Activated CD4-positive, alpha-beta T cell treated with anti-CD3 and anti-CD28 coated beads, Interleukin-2, amount 10 ng/mL, durations not matched to agents 24 days and 14 days (primary cell): ENCODE data around the gene LBHD2. TPM values are rescaled to one million over a fixed set of nuclear protein-coding genes. Genes with fewer than 3 reads are reported as not detected.

Experiments used
- DNase-seq: peaks from one replicate; pipeline ENCODE4 v3.0.0; 2022
- H3K27ac Mint-ChIP-seq: one replicate; pipeline ENCODE4 v1.8.0; 2022; ENCODE audit warnings: mild to moderate bottlenecking, mixed read lengths
- H3K27me3 Mint-ChIP-seq: one replicate; pipeline ENCODE4 v1.8.0; 2022; ENCODE audit warnings: mixed read lengths
- H3K36me3 Mint-ChIP-seq: one replicate; pipeline ENCODE4 v1.8.0; 2022; ENCODE audit warnings: low read depth, mild to moderate bottlenecking, mixed read lengths
- H3K4me1 Mint-ChIP-seq: one replicate; pipeline ENCODE4 v1.8.0; 2021; ENCODE audit warnings: mixed read lengths
- H3K4me3 Mint-ChIP-seq: one replicate; pipeline ENCODE4 v1.8.0; 2022; ENCODE audit warnings: mild to moderate bottlenecking, moderate library complexity, mixed read lengths
- H3K9me3 Mint-ChIP-seq: one replicate; pipeline ENCODE4 v1.8.0; 2021; ENCODE audit warnings: mixed read lengths
- intact Hi-C: fragments of 100-400 bp; cut with micrococcal nuclease; formaldehyde crosslinking; loops from one replicate; pipeline ENCODE4 v1.15.1; 2023
- total RNA-seq: library from RNA; stranded (reverse); gene quantifications from 2 replicates; pipeline ENCODE4 v1.2.3, GENCODE V29; 2022

LBHD2 gene
- total RNA-seq, 1 donor from 2014 or later, result not detected

DNA sequence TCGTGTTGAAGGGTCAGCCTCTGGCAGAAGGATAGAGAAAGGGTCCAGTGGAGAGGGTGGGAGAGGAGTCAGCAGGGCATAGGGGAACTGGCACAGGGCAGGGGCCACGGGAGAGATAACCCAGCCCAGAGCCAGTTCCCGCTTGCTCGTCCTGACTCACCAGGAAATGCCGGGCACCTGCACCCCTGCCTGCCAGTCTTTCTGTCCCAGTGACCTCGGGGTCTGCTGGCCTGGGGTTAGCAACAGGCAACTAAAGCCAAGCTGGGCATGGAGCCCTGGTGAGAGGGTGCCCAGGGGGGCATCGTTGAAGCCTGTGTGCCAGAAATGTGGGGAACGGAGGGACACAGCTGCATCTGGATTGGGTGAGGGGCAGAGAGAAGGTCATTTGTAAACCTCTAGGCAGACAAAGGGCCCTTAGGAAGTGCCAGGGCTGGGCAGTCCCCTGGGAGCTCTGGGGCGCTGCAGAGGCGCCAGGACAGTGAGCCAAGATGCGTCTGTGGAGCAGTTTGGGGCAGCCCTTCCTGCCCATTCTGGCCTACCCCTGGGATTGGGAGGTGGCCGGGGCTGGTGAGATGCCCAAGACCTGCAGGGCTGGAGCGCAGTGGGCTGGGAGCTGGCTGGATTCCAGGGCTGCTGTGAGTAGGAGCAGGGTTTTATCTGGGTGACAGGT, 44.8 kb downstream of the LBHD2 start:
- intact Hi-C loops, result no loop called here
- H3K9me3 Mint-ChIP-seq, result no peaks in the 10 kb centered on the region
- no peak overlapping the region for H3K27ac Mint-ChIP-seq
- H3K27me3 Mint-ChIP-seq, result peaks cover 5% of the 10 kb centered on the region
- no peak overlapping the region for H3K4me3 Mint-ChIP-seq
- no peaks in the 10 kb centered on the region for H3K36me3 Mint-ChIP-seq
- H3K4me1 Mint-ChIP-seq, result no peaks in the 10 kb centered on the region
- DNase-seq, result no peak

- no peak for DNase-seq
- H3K27ac Mint-ChIP-seq, result no peak overlapping the region
- H3K4me3 Mint-ChIP-seq, result no peak overlapping the region
- intact Hi-C loops, result no loop called here
- H3K9me3 Mint-ChIP-seq, result no peaks in the 10 kb centered on the region
- H3K4me1 Mint-ChIP-seq, result no peaks in the 10 kb centered on the region
- no peaks in the 10 kb centered on the region for H3K27me3 Mint-ChIP-seq
- no peaks in the 10 kb centered on the region for H3K36me3 Mint-ChIP-seq
These were observed 45.4 kb downstream of the LBHD2 start for GRCh38 chr14:103129301-103130016.

DNA sequence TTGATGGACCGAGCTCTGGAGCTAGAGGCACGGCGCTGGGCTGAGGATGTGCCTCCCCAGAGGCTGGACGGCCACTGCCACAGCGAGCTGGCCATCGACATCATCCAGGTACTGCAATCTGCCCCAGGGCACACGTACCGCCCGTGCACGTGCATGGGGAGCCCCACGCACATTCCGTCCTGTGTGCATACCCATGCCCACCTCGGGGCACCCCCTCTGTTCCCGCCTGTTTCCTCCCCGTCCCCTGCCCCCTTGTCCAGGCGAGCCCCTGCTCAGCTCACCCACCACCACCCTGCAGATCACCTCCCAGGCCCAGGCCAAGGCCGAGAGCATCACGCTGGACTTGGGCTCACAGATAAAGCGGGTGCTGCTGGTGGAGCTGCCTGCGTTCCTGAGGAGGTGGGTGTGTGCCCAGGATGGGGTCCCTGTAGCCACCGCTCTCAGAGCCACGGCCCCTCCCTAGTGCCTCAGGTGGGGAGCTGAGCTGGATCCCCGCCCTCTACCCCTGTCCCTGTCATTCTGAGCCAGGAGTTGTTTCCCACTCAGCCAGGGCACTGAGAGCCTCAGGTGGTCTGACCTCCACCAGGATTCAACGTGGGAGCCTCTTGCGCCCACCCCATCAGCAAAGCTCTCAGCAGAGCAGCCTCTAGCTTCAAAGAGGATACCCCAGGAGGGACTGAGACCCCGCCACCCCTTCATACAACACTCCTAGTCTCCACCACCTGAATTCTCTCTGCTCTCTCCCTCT, 46.2 kb downstream of the LBHD2 start:
- no peaks in the 10 kb centered on the region for H3K4me1 Mint-ChIP-seq
- H3K27ac Mint-ChIP-seq, result no peak overlapping the region
- H3K36me3 Mint-ChIP-seq, result no peaks in the 10 kb centered on the region
- intact Hi-C loops, result no loop called here
- DNase-seq, result no peak
- no peaks in the 10 kb centered on the region for H3K27me3 Mint-ChIP-seq
- H3K9me3 Mint-ChIP-seq, result no peaks in the 10 kb centered on the region
- no peak overlapping the region for H3K4me3 Mint-ChIP-seq

DNA sequence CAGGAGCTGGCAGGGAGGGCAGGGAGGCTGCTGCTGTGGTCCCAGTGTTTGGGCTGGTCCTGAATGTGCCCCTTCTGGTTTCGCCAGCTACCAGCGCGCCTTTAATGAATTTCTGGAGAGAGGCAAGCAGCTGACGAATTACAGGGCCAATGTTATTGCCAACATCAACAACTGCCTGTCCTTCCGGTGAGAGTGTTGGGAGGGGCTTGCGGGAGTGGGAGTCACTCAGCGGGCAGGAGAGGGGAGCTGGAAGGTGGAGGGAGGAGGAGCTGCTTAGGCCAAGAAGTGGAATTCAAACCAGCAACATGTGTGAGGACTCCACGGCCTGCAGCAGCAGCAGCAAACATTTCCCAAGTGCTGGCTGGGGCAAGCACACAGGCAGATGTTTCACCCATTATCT, 47.0 kb downstream of the LBHD2 start:
- Mint-ChIP-seq H3K27ac (no peak overlapping the region), H3K36me3 (no peaks in the 10 kb centered on the region), H3K4me1 (no peaks in the 10 kb centered on the region), H3K9me3 (no peaks in the 10 kb centered on the region), H3K27me3 (no peaks in the 10 kb centered on the region), H3K4me3 (no peak overlapping the region)
- intact Hi-C loops, result no loop called here
- DNase-seq, result no peak

GRCh38 chr14:103131580-103131979, 47.6 kb downstream of the LBHD2 start:
- no peaks in the 10 kb centered on the region for H3K36me3 Mint-ChIP-seq
- no peak for DNase-seq
- H3K9me3 Mint-ChIP-seq, result no peaks in the 10 kb centered on the region
- intact Hi-C loops, result no loop called here
- no peak overlapping the region for H3K4me3 Mint-ChIP-seq
- H3K27ac Mint-ChIP-seq, result no peak overlapping the region
- H3K4me1 Mint-ChIP-seq, result no peaks in the 10 kb centered on the region
- H3K27me3 Mint-ChIP-seq, result no peaks in the 10 kb centered on the region

DNA sequence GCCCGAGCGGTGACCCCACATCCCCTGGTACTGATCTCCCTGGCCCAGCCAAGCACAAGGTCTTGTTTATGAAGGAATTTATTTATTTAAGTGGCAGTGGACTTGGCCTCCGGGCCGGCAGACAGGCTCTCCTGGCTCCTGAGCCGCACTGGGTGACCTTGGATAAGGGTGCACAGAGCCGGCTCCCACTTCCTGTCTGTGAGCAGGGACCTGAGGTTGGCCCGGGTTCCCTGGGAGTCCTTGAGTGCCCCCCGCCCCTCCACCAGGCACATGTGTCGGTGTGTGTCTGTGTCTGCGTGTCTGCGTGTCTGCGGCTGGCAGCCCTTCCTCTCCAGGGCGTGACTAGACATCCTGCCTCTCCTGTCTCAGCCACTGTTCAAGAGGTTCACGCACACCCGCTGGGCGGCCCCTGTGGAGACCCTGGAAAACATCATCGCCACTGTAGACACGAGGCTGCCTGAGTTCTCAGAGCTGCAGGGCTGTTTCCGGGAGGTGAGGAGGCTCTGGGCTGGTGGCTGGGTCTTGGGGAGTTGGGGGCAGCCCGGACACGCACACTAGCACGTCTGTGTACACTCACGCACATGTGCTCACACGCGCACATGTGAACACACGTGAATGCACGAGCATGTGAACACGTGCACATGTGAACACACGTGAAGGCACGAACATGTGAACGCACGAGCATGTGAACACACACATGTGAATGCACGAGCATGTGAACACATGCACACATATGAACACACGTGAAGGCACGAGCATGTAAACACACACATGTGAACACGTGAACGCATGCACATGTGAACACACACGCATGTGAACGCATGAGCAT, 48.6 kb downstream of the LBHD2 start:
- H3K27ac Mint-ChIP-seq, result no peak overlapping the region
- no peaks in the 10 kb centered on the region for H3K4me1 Mint-ChIP-seq
- DNase-seq, result no peak
- H3K27me3 Mint-ChIP-seq, result peaks cover under 1% of the 10 kb centered on the region
- no peaks in the 10 kb centered on the region for H3K9me3 Mint-ChIP-seq
- intact Hi-C loops, result no loop called here
- H3K36me3 Mint-ChIP-seq, result no peaks in the 10 kb centered on the region
- H3K4me3 Mint-ChIP-seq, result no peak overlapping the region

DNA sequence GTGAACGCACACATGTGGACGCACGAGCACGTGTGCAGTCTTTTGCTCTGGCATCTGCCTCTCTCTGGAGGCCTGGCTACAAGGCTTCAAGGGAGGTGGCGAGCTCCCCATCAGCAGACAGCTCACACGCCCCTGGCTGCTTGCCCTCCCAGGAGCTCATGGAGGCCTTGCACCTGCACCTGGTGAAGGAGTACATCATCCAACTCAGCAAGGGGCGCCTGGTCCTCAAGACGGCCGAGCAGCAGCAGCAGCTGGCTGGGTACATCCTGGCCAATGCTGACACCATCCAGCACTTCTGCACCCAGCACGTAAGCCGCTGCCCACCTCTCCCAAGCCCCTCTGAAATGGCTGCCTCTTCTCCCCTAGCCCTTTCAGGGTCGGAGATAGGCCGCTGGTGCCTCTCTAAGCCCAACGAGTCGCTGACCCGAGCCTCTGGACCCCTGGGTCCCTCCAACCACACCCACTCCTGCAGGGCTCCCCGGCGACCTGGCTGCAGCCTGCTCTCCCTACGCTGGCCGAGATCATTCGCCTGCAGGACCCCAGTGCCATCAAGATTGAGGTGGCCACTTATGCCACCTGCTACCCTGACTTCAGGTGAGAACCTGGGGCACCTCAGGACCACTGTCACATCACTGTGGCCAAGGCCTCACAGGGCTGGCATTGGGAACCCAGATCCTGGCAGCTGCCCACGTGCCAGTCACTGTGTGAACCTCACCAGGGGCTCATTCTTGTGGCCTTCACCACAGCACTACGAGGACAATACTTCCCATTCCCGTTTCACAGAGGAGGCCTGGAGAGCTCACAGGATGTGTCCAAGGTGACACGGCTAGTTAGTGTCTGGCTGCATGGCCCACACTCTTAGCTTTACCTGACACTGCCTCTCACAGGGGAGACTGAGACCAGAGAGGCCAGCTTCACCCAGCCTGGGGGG, 49.5 kb downstream of the LBHD2 start:
- intact Hi-C loops, result no loop called here
- no peak for DNase-seq
- H3K27me3 Mint-ChIP-seq, result peaks cover 2% of the 10 kb centered on the region
- H3K4me1 Mint-ChIP-seq, result no peaks in the 10 kb centered on the region
- no peak overlapping the region for H3K4me3 Mint-ChIP-seq
- no peaks in the 10 kb centered on the region for H3K9me3 Mint-ChIP-seq
- no peak overlapping the region for H3K27ac Mint-ChIP-seq
- H3K36me3 Mint-ChIP-seq, result no peaks in the 10 kb centered on the region

DNA sequence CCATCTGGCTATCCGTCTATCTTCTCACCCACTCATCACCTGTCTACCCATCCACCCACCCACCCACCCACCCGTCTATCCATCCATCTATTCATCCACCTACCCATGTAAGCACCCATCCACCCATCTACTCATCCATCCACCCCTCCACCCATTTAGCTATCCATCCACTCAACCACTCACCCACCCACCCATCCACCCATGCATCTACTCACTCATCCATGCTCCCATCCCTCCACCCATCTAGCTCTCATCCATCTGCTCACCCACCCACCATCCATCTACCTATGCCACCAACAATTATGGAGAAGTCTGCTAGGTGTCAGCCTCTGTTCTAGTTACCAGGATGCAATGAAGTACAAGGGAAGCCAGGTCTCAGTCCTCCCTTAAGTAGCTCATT, 50.4 kb downstream of the LBHD2 start:
- no peaks in the 10 kb centered on the region for H3K4me1 Mint-ChIP-seq
- no peaks in the 10 kb centered on the region for H3K9me3 Mint-ChIP-seq
- H3K4me3 Mint-ChIP-seq, result no peak overlapping the region
- DNase-seq, result no peak
- H3K27me3 Mint-ChIP-seq, result peaks cover 2% of the 10 kb centered on the region
- intact Hi-C loops, result no loop called here
- no peaks in the 10 kb centered on the region for H3K36me3 Mint-ChIP-seq
- H3K27ac Mint-ChIP-seq, result no peak overlapping the region

- Mint-ChIP-seq H3K36me3 (no peaks in the 10 kb centered on the region), H3K27ac (no peak overlapping the region), H3K27me3 (peaks cover 5% of the 10 kb centered on the region), H3K4me3 (no peak overlapping the region), H3K9me3 (no peaks in the 10 kb centered on the region), H3K4me1 (no peaks in the 10 kb centered on the region)
- no peak for DNase-seq
- intact Hi-C loops, result no loop called here
These were observed 50.9 kb downstream of the LBHD2 start for GRCh38 chr14:103134919-103135318.

DNA sequence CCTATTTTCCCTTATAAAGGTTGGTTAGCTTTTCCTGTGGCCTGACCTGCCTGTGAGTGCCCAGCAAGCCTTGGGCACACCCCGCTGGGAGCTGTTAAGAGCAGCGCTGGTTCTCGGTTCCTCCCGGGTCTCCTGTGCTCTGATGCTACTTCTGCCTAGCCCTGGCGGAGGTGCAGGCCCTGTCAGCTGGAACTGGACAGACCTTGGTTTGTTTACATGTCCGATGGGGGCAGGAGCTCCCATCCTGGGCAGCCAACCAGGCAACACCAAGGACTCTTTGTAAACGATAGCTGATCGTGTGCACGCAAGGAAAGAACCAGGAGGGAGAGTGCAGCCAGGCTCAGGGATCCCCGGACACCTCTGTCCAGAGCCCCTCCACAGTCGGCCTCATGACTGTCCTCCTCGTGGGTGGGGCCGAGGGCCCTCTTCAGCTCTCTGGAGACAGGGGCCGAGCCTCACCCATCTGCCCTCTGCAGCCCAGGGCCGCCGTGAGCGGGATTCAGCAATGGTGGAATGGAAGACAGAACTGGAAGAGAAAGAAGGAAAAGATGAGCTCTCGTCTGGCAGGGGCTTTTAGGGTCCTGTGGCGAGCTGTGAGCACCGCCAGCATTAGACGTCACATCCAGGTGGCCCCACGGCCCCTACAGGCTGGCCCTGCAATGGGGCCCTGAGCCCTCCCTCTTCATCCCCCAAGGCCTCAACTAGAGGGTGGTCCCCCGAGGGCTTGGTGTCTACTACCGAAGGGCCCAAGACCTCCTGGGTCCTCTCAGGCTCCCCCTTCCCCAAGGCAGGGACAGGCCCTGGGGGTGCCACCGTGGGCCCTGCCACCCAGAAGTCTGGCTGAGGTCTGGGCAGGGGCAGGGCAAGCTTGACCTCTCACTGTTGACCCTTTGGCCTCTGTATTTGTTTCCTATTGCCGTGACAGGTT, 51.6 kb downstream of the LBHD2 start:
- Mint-ChIP-seq H3K4me3 (no peak overlapping the region), H3K36me3 (no peaks in the 10 kb centered on the region), H3K9me3 (no peaks in the 10 kb centered on the region), H3K4me1 (peaks cover 3% of the 10 kb centered on the region), H3K27ac (no peak overlapping the region), H3K27me3 (peaks cover 8% of the 10 kb centered on the region)
- intact Hi-C loops, result no loop called here
- DNase-seq, result no peak

- H3K4me1 Mint-ChIP-seq, result peaks cover 3% of the 10 kb centered on the region
- no peak for DNase-seq
- H3K4me3 Mint-ChIP-seq, result no peak overlapping the region
- H3K27me3 Mint-ChIP-seq, result peaks cover 13% of the 10 kb centered on the region
- intact Hi-C loops, result no loop called here
- no peak overlapping the region for H3K27ac Mint-ChIP-seq
- no peaks in the 10 kb centered on the region for H3K9me3 Mint-ChIP-seq
- no peaks in the 10 kb centered on the region for H3K36me3 Mint-ChIP-seq
These were observed 52.6 kb downstream of the LBHD2 start for GRCh38 chr14:103136388-103137271.
